Stimulated activated CD4-positive, alpha-beta T cell treated with anti-CD3 and anti-CD28 coated beads, TNF-alpha, amount 100 ng/mL, for 24 hours (primary cell): Measurements from ENCODE around the gene TTYH1.
"Not testable (repeated sequence)": the region's sequence is repeated elsewhere in the genome, so short reads cannot be mapped to it uniquely, and the experiment has no call there.

Source experiments
- DNase-seq, 3 experiments: peaks; one replicate each; pipeline ENCODE4 v3.0.0-alpha.2; 2020; ENCODE audit warnings: low read depth in 3 of 3

Gene TTYH1

DNA sequence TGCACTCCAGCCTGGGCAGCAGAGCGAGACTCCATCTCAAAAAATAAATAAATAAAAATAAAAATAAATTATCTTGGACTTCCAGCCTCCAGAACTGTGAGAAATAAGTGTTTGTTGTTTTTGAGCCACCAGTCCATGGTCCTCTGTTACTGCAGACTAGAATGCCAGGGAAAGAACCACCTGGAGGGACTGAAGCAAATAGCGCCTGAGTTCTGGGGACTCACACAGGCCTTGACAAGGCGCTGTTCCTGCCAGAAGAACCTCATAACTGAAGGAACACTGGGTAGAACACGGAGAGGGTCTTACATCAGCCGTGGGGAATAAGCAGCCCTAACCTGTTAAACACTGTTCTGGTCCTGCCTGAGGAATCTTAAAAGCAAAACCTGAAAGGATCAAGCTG lies 25.4 kb downstream of the TTYH1 start:
- DNase-seq: no peak

DNA sequence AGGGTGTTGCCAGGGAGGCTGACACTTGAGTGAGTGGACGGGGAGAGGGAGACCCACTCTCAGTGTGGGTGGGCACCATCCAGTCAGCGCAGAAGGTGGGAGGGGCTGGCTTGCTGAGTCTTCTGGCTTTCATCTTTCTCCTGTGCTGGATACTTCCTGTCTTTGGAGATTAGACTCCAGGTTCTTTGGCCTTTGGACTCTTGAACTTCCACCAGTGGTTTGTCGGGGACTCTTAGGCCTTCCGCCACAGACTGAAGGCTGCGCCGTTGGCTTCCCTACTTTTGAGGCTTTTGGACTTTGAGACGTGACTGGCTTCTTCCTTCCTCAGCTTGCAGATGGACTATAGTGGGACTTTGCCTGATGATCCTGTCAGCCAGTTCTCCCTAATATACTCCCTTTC lies 29.5 kb downstream of the TTYH1 start:
- no peak for DNase-seq

DNA sequence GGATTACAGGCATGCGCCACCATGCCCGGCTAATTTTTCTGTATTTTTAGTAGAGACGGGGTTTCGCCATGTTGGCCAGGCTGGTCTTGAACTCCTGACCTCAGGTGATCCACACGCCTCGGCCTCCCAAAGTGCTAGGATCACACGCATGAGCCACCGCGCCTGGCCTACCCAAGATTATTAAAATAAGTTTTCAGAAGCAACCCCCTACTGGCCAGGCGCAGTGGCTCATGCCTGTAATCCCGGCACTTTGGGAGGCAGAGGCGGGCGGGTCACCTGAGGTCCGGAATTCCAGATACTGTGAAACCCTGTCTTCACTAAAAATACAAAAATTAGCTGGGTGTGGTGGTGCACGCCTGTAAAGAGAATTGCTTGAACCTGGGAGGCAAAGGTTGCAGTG lies 31.1 kb downstream of the TTYH1 start:
- DNase-seq: not testable (repeated sequence)

DNA sequence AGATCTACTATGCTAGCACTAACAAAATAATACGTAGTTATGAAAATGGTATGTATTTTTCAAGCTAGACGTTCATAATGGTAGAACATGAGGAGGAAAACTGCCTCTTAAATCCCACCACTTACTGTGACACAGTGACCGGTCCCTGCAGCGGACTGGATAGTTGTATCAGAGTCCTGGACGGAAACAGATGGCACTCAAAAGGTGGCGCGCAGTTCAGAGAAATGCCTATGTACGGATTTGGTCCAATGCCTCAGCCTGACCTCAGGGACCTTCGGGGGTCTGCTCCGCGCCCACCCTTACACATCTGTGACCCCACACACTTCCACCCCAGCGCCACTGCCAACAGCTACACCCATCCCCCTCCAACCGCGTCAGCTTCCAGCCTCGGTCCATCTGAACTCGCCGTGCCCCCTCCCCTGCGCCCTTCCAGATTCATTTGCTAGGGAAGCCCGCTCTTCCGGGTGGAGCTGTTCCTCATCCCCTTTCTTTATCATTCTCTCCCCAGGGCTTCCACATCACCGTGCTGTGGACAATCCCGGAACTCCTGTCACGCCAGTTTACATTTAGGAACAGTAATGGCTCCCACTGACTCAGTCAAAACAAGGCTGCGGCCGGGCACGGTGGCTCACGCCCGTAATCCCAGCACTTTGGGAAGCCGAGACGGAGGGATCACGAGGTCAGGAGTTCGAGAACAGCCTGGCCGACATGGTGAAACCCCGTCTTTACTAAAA lies 32.9 kb downstream of the TTYH1 start:
- no peak for DNase-seq

DNA sequence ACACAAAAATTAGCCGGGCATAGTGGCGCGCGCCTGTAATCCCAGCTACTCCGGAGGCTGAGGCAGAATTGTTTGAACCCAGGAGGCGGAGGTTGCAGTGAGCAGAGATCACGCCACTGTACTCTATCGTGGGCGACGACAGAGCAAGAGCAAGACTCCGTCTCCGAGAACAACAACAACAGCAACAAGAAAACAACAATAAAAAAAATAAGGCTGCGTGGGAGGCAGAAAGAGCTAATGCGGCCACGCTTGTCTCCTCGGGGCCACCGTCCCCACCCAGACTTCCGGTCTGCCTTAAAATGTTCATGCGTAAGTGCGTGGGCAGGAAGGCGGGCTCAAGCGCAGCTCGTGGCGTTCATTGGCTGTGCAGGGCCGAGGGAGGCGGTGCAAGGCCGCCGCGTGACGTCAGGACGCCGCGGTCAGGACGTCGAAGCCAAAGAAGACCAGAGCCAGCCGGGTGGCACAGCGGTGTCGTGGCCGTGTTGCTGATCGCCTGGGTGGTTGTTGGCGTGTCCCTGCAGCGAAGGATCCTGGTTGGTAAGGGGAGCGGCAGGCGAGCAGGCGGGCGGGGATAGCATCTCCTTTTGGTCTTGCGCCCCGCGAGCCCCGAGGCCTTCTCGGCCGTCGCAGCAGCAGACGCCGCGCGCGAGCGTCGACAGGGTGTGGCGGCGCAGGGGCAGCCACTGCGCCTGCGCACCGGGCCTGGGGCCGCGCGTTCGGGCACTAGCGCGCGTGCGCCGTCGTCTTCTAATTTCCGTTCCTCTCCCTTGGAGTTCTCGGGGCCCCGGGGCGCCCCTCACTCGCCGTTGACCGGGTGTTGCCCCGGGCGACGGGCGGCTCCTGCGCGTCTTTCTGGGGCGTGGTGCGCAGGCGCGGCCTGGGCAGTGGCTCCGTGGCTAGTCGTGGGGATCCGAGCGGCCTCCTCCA lies 33.8 kb downstream of the TTYH1 start, which contains the start of gene LENG8:
TSS of gene LENG8 (plus strand) at position 426 of the 927 bp plus-strand sequence. CDS start 2,146 bp downstream, outside the sequence.
- DNase-seq: peak; percentile 94 to 96 (median 95)

DNA sequence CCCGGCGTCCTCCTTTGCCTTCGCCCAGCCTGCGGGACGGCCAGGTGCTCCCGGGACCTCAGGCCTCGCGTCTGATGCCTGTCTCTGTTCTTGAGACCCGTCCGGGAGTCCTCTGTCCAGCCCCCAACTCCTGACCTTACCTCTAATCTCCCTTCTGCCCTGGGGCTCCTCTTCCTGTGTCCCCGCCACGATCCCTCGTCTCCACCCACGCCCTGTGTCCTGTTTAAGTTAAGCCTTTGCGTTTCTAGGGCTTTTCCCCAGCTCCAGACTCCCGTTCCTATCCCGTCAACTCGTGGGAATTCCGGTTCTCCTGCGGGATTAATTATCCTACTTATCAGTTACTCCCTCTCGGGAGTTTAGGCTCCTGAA lies 34.4 kb downstream of the TTYH1 start:
- DNase-seq: no peak

DNA sequence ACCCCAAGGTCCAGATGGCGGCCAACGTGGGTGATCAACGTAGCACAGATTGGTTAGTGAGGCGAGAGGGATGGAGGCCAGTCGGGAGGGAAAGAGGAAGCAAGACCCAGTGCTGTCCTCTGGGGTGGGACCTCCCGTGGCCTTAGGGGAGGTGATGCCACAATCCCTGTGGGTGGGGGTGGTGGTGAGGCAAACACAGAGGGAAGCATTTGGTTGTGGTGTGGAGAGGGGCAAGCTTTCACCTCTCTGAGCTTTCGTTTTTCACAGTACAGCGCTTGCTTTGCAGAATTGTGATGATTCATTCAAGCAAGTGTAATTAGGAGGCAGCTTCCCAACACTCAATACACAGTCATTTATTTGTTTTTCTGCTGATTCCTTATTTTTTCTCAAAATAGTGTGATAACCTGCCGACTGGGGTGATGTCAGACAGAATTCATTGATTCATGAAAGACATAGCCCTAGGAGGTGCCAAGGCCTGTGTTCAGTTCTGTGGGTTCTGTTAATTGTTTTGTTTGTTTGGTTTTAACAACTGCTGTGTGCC lies 36.1 kb downstream of the TTYH1 start:
- DNase-seq: no peak

DNA sequence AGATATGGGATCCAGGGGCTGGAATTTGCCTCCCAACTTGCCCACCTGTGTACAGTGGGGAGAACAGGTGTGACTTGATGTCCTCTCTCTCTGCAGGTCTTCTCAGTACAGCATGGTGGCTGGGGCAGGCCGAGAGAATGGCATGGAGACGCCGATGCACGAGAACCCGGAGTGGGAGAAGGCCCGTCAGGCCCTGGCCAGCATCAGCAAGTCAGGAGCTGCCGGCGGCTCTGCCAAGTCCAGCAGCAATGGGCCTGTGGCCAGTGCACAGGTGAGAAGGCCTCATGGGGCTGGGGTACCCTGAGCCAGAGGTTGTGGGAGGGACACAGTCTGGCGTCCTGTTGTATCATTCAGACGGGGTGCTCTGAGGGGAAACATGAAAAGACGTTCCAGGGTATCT lies 36.7 kb downstream of the TTYH1 start:
- DNase-seq: no peak

DNA sequence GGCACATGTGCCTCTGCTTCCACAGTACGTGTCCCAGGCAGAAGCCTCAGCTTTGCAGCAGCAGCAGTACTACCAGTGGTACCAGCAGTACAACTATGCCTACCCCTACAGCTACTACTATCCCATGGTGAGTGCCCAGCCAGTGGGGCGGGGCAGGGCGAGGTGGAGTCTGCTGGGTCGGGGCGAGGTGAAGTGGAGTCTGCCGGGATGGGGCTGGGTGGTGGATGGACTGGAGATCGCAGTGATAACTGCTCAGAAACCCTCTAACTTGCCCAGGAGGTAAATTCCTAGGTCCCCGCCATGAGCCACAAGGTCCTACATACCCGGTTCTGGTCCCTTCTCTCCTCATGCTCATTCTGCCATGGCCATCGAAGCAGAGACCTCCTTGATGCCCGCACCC lies 37.4 kb downstream of the TTYH1 start:
- no peak for DNase-seq

DNA sequence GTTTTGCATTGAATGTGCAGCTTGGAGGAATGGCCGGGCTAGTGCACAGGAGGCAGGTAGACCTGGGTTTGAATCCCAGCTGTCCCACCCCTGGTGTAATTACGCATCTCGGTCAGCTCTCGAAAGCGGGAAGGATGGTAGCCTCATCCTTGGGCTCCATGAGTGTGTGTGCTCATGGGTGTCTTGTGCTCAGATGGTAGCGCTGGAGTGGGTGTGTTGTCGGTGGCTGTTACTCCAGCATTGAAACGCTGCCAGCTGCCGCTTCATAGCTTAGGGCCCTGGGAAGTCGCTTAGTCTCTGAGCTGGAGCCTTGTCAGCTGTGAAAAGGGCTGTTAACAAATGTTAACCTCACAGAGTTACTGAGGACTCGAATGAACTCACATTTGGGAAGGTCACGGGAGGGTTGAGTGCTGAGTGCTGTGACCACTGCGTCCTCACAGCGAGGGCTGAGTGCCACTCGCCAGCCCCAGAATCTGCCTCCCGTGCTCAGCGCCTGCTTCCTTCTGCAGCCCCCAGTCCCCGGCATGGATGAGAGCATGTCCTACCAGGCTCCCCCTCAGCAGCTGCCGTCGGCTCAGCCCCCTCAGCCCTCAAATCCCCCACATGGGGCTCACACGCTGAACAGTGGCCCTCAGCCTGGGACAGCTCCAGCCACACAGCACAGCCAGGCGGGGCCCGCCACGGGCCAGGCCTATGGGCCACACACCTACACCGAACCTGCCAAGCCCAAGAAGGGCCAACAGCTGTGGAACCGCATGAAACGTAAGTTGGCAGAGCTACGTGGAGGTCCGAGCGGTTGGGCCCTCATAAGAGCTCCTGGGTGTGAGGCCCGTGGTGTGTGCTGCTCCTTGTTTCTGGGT lies 38.9 kb downstream of the TTYH1 start:
- no peak for DNase-seq

DNA sequence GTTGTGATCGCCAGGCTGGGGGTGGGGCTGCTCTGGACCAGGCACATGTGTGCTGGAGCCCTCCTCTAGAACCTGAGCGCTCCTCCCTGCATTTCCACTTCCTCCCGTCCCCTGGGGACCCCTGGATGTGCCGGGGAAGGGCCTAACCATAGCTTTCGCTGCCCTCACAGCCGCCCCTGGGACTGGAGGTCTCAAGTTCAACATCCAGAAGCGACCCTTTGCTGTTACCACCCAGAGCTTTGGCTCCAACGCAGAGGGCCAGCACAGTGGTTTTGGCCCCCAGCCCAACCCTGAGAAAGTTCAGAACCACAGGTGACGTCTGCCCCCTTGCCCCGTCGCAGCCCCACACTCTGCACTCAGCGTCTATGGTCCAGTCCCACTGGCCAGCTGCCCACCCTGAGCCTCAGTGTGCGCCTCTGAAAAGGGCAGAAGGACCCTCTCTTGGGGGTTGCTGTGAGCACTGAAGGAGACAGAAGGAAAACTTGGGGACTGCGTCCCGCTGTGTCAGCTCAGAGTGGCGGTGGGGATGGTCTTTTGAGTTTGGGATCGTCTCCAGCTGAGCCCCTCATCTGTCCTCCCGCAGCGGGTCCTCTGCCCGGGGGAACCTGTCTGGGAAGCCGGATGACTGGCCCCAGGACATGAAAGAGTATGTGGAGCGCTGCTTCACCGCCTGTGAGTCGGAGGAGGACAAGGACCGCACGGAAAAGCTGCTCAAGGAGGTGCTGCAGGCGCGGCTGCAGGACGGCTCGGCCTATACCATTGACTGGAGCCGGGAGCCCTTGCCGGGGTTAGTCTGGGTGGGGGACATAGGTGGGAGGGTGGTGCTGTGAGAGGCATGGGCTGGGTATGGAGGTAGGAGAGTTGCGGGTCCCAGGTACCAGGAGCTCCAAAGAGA lies 39.8 kb downstream of the TTYH1 start:
- DNase-seq: no peak

DNA sequence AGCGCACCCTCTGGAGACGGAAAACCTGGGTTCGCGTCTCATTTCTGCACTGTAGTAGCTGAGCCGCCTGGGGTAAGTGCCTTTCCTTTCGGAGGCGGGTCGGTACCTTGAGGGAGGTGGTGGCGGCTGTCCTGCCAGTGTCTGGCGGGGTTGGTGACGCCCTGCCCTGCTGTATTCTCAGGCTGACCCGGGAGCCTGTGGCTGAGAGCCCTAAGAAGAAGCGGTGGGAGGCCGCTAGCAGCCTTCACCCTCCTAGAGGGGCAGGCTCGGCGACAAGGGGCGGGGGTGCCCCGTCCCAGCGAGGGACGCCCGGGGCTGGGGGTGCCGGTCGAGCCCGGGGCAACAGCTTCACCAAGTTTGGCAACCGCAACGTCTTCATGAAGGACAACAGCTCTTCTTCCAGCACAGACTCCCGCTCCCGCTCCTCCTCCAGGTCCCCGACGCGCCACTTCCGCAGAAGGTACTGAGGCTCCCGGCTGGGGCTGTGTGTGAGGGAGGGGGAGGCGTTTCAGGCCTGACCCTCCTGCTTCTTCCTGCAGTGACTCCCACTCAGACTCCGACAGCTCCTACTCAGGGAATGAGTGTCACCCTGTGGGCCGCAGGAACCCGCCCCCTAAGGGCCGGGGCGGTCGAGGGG lies 40.6 kb downstream of the TTYH1 start:
- DNase-seq: no peak

DNA sequence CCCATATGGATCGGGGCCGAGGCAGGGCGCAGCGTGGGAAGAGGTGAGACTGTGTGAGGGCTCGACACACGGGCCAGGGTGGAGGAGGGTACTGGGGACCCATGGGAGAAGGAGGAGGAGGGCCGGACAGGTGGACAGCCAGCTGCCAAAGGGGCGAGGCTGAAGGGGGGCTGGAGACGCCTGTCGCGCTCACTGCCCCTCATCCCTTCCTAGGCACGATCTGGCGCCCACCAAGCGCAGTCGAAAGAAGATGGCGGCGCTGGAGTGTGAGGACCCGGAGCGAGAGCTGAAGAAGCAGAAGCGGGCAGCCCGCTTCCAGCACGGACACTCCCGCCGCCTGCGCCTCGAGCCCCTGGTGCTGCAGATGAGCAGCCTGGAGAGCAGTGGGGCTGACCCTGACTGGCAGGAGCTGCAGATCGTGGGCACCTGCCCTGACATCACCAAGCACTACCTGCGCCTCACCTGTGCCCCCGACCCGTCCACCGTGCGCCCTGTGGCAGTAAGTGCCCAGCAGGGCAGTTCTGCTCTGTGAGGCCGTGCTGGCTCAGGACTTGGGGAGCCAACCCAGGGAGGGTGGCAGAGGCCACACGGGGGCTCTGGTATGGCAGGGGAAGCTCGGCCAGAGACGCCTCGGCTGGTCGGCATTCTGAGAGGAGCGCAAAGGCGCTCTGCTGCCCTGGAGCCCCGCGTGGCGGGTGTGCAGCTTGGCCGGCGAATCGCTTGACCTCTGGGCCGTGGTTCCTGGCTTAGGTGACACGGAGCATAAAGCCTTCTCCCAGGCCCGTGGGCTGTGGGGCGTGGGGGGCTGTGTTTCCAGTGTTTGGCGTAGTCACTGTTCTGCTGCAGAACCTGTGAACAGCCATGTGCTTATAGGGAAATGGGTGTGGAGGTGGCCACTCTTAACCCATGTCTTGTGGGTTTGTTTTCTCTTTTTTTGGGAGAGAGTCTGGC lies 41.4 kb downstream of the TTYH1 start:
- no peak for DNase-seq

DNA sequence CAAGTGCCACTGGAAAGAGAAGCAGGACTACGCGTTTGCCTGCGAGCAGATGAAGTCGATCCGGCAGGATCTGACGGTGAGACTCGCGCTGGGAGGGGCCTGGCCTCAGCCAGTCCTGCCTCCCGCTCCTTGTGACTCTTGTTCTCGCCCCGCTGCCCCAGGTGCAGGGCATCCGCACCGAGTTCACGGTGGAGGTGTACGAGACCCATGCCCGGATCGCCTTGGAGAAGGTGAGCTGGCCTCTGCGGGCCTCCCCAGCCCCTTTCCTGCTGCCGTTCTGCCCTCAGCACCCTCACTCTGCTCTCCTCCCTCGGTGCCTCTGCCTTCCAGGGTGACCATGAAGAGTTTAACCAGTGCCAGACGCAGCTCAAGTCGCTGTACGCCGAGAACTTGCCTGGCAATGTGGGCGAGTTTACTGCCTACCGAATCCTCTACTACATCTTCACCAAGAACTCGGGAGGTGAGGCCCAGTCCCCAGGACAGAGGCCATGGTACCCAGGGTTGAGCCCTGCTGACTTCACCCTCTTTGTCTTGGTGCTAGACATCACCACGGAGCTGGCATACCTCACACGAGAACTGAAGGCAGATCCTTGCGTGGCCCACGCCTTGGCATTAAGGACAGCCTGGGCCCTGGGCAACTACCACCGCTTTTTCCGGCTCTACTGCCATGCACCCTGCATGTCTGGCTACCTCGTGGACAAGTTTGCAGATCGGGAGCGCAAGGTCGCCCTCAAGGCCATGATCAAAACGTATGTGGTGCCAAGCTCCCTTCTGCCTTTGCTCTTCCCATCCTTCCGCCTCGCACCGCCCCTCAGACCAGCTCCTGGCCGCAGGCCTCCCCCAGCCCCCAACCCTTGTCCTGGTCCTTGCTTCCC lies 42.7 kb downstream of the TTYH1 start:
- DNase-seq: no peak

DNA sequence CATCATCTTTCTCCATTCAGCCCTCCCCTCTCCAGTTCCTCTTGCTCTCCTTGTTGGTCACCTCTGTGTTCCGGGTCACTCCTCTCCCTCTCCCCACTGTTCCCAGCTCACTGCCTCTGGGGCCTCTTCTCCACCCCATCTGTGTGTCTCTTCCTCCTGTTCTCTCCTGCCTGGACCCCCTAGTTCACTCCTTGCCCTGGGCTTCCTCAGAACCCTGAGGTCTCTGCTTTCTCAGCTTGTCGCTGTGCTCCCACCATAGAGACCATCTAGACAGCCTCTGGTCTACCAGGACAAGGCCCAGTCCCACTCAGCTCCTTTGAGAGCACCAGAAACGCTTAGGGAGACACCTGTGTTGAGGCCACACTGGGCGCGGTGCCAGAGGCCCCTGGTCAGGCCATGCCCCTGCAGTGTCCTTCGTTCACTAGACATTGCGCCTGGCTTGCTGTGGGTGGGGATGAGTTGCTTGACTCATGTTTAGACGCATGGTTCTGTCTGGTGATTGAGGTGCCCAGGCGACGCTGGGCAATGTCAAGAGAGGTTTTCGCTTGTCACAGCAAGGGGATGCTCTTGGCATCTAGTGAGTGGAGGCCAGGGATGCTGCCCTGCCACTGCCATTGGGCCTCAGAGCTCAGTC lies 43.5 kb downstream of the TTYH1 start:
- no peak for DNase-seq

DNA sequence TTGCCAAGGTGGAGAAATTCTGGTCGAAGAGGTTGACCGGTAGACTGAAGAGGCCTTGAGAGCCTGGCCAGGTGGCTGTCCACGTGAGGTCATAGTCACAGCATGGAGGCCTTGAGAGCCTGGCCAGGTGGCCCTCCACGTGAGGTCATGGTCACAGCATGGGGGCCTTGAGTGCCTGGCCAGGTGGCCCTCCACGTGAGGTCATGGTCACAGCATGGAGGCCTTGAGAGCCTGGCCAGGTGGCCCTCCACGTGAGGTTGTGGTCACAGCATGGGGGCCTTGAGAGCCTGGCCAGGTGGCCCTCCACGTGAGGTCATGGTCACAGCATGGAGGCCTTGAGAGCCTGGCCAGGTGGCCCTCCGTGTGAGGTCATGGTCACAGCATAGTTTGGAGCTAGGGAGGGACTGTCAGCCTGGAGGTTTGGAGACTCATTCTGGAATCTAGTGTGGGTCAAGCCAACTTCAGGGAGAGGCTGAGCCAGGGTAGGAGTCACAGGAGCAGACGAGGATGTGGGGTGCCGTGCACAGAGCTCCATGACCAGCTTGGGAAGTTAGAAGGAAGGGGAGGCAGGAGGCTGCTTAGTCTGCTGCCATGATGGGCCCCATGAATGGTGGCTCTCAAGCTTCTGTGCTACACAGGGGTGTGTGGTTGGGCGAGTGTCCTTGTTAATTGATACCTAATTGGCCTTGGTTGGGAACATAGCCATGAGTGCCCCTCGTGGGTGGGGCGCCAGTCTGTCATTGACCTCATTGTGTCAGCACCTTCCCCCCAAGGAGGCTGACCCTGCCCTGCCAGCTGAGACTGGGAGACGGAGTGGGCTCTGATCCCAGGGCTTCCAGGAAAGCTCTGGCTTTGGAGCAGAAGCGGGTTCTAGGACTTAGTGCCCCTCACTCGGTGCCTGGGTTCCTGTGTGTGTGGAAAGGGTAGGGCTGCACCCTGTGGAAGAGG lies 44.3 kb downstream of the TTYH1 start:
- DNase-seq: no peak
